GM23338 (cell line): Measurements from ENCODE around the gene ATG4B. TPM values are rescaled to one million over a fixed set of nuclear protein-coding genes. Genes with fewer than 3 reads are reported as not detected.
A peak's percentile ranks its signal among the peaks of the same experiment; 100 is the strongest.

Experiments used
- ATAC-seq: fragments of 200-7000 bp; cut with Tn5 transposase; 3 replicates; pipeline ENCODE4 v1.9.1; 2020
- DNase-seq: peaks from one replicate; pipeline ENCODE4 v3.0.0-alpha.2; 2015; ENCODE audit warnings: low spot score
- H2AFZ ChIP-seq: fragments of 200-600 bp; sonication (generic); 2 replicates; pipeline ENCODE4 v1.8.0; 2016; ENCODE audit warnings: antibody characterized with exemption, mild to moderate bottlenecking, moderate library complexity
- H3F3A ChIP-seq: fragments of 200-600 bp; sonication (generic); replicated peaks from 2 replicates; pipeline ENCODE4 v1.8.0; 2017; ENCODE audit warnings: antibody characterized with exemption, mixed run types, low read depth
- H3K27ac ChIP-seq: fragments of 200-600 bp; sonication (generic); 2 replicates; pipeline ENCODE4 v1.6.1; 2016; ENCODE audit warnings: low read depth
- H3K27me3 ChIP-seq: fragments of 200-600 bp; sonication (generic); 2 replicates; pipeline ENCODE4 v1.8.0; 2016; ENCODE audit warnings: mild to moderate bottlenecking, mixed run types, moderate library complexity; ENCODE audit not compliant: insufficient read depth
- H3K36me3 ChIP-seq: fragments of 200-600 bp; sonication (generic); 2 replicates; pipeline ENCODE4 v1.8.0; 2016; ENCODE audit warnings: mild to moderate bottlenecking; ENCODE audit not compliant: insufficient read depth
- H3K4me1 ChIP-seq: fragments of 200-600 bp; sonication (generic); 2 replicates; pipeline ENCODE4 v1.8.0; 2016; ENCODE audit warnings: mild to moderate bottlenecking, moderate library complexity; ENCODE audit not compliant: insufficient read depth
- H3K4me2 ChIP-seq: fragments of 200-600 bp; sonication (generic); 2 replicates; pipeline ENCODE4 v1.7.1; 2017; ENCODE audit warnings: mixed run types
- H3K4me3 ChIP-seq: fragments of 200-600 bp; sonication (generic); 2 replicates; pipeline ENCODE4 v1.6.1; 2016; ENCODE audit warnings: mixed run types
- H3K79me2 ChIP-seq: fragments of 200-600 bp; sonication (generic); replicated peaks from 2 replicates; pipeline ENCODE4 v1.8.0; 2017; ENCODE audit warnings: mild to moderate bottlenecking; ENCODE audit not compliant: insufficient read depth
- H3K9me2 ChIP-seq: fragments of 200-600 bp; sonication (generic); 2 replicates; pipeline ENCODE4 v1.8.0; 2017; ENCODE audit not compliant: insufficient read depth
- H4K20me1 ChIP-seq: fragments of 200-600 bp; sonication (generic); replicated peaks from 2 replicates; pipeline ENCODE4 v1.8.0; 2017; ENCODE audit warnings: mild to moderate bottlenecking; ENCODE audit not compliant: insufficient read depth
- H3K27ac Mint-ChIP-seq: 2 replicates; pipeline ENCODE4 v1.8.0; 2020; ENCODE audit warnings: inconsistent platforms, mild to moderate bottlenecking, moderate library complexity, mixed read lengths
- H3K27me3 Mint-ChIP-seq: 3 replicates; pipeline ENCODE4 v1.8.0; 2022; ENCODE audit warnings: low read depth, mild to moderate bottlenecking, moderate library complexity, mixed read lengths, inconsistent platforms; ENCODE audit not compliant: insufficient read depth, poor library complexity
- H3K36me3 Mint-ChIP-seq: 3 replicates; pipeline ENCODE4 v1.8.0; 2021; ENCODE audit warnings: low read depth, mild to moderate bottlenecking, inconsistent platforms, moderate library complexity, mixed read lengths
- H3K4me1 Mint-ChIP-seq: 3 replicates; pipeline ENCODE4 v1.8.0; 2020; ENCODE audit warnings: mild to moderate bottlenecking, inconsistent platforms, mixed read lengths
- H3K4me3 Mint-ChIP-seq: 3 replicates; pipeline ENCODE4 v1.8.0; 2021; ENCODE audit warnings: moderate library complexity, mild to moderate bottlenecking, inconsistent platforms, mixed read lengths
- H3K9me3 Mint-ChIP-seq: 3 replicates; pipeline ENCODE4 v1.8.0; 2020; ENCODE audit warnings: moderate library complexity, mild to moderate bottlenecking, inconsistent platforms, mixed read lengths
- CREB1 ChIP-seq: fragments of 250-450 bp; sonication (Bioruptor Pico); IDR thresholded peaks from 2 replicates; pipeline ENCODE4 v1.5.0; 2020; ENCODE audit warnings: low read depth, mild to moderate bottlenecking, moderate library complexity
- ETS1 ChIP-seq: IDR thresholded peaks from 2 replicates; pipeline ENCODE4 v1.6.1; 2016; ENCODE audit warnings: antibody characterized with exemption
- NANOG ChIP-seq: IDR thresholded peaks from 2 replicates; pipeline ENCODE4 v1.6.1; 2016; ENCODE audit warnings: antibody characterized with exemption, borderline replicate concordance
- POLR2AphosphoS5 ChIP-seq: IDR thresholded peaks from 2 replicates; pipeline ENCODE4 v1.6.1; 2016; ENCODE audit warnings: antibody characterized with exemption, low read depth
- STAT1 ChIP-seq: IDR thresholded peaks from one replicate; pipeline ENCODE4 v1.6.1; 2016; ENCODE audit warnings: antibody characterized with exemption; ENCODE audit not compliant: unreplicated experiment
- ZNF462 ChIP-seq: fragments of 250-450 bp; sonication (Bioruptor Pico); IDR thresholded peaks from 2 replicates; pipeline ENCODE4 v1.5.0; 2020; ENCODE audit warnings: mild to moderate bottlenecking, moderate library complexity
- polyA plus RNA-seq: library from polyadenylated mRNA; unstranded; fragments of >200 nt; fragmentation: Nextera tagmentation; extraction: Ambion mirVana; gene quantifications from 2 replicates; pipeline ENCODE4 v1.2.1, GENCODE V29; 2016
- total RNA-seq: library from RNA; depleted of rRNA; stranded (reverse); fragments of >200 nt; shearing (Covaris generic); gene quantifications from 2 replicates; pipeline ENCODE4 v1.2.3, GENCODE V29; 2014

The ATG4B gene
- total and polyA plus RNA-seq, 2 experiments from 2014 or later, result 102 to 104 TPM

GRCh38 chr2:241645915-241646645, 8.6 kb downstream of the ATG4B start (continued):
- TF ChIP-seq ZNF462, result no peak
- TF ChIP-seq ETS1, result no peak

GRCh38 chr2:241648453-241648852, 11.0 kb downstream of the ATG4B start:
- H3K36me3 Mint-ChIP-seq, result peaks cover 30% of the 10 kb centered on the region

More at GRCh38 chr2:241648453-241648852, 11.0 kb downstream of the ATG4B start:
- Mint-ChIP-seq H3K9me3 (no peaks in the 10 kb centered on the region), H3K27ac (peak overlapping the region; percentile 64), H3K27me3 (peaks cover 8% of the 10 kb centered on the region), H3K4me1 (peaks cover 26% of the 10 kb centered on the region), H3K4me3 (no peak overlapping the region)
- Histone ChIP-seq H2AFZ (no peak overlapping the region), H4K20me1 (peaks cover 60% of the 10 kb centered on the region), H3F3A (no peaks in the 10 kb centered on the region), H3K4me1 (peaks cover 19% of the 10 kb centered on the region), H3K4me3 (no peak overlapping the region), H3K27ac (no peak overlapping the region), H3K27me3 (no peaks in the 10 kb centered on the region), H3K4me2 (no peak overlapping the region), H3K79me2 (peaks cover 93% of the 10 kb centered on the region), H3K9me2 (no peaks in the 10 kb centered on the region), H3K36me3 (no peaks in the 10 kb centered on the region; the same call in 1 of the 2 replicates)
- TF ChIP-seq NANOG (no peak), POLR2AphosphoS5 (no peak), STAT1 (no peak), ZNF462 (no peak), CREB1 (CRISPR knock-in tag) (no peak)
- DNase-seq, result no peak
- ATAC-seq, result peak; percentile 27; the same call in 2 of the 3 replicates
